Measurements from ENCODE around the gene SERHL2.

GRCh38 chr22:42608136-42608822, 54.5 kb downstream of the SERHL2 start:
- no peak for TF ChIP-seq EZH2phosphoT487 (IDR thresholded peaks at IDR 0.05; ENCODE audit: borderline replicate concordance)
- TF ChIP-seq CTCF (conservative IDR thresholded peaks at IDR 0.05; ENCODE audit: low read length), result no peak

All from Loucy (cell line).